SU-DHL-6 (cell line): ENCODE results near the gene PRDM16.

ENCODE experiments used
- EZH2phosphoT487 ChIP-seq: fragments of 200-600 bp; sonication (generic), shearing (Covaris generic); conservative IDR thresholded peaks from 2 replicates; pipeline ENCODE4 v1.6.1; 2018; ENCODE audit warnings: mild to moderate bottlenecking, antibody characterized with exemption, low read length, moderate library complexity, mixed read lengths
- TF ChIP-seq, protein P1 (sequence below): fragments of 200-600 bp; sonication (generic); IDR thresholded peaks from one replicate; pipeline ENCODE4 v1.5.1; 2017; ENCODE audit warnings: antibody characterized with exemption, mild to moderate bottlenecking, low read length, moderate library complexity; ENCODE audit not compliant: insufficient read depth, poor library complexity, severe bottlenecking

DNA sequence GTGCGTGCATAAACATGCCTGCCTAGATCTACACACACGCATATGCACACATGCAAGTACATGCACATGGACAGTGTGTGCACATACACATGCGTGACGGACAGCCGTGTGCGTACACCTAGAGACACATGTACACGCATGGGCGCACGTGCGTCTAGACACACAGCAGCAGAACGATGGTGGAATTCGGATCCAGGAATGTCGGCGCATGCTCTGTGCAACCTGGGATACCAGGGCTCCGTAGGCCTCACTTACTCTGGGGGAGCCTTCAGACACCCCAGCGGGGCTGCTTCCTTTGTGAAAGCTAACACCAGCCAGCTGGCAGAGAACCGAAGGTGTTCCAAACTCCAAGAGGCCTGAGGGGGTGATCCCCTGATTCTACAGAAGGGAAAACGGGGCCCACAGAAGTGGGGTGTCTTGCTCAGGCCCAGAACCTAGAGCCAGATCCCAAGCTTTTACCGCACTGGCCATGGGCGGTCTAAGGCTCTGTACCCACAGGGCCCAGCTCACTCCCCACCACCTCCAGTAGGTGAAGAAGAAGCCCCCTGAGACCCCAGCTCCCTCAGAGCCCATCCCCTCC lies 358.0 kb downstream of the PRDM16 start:
- TF ChIP-seq, protein P1, sequence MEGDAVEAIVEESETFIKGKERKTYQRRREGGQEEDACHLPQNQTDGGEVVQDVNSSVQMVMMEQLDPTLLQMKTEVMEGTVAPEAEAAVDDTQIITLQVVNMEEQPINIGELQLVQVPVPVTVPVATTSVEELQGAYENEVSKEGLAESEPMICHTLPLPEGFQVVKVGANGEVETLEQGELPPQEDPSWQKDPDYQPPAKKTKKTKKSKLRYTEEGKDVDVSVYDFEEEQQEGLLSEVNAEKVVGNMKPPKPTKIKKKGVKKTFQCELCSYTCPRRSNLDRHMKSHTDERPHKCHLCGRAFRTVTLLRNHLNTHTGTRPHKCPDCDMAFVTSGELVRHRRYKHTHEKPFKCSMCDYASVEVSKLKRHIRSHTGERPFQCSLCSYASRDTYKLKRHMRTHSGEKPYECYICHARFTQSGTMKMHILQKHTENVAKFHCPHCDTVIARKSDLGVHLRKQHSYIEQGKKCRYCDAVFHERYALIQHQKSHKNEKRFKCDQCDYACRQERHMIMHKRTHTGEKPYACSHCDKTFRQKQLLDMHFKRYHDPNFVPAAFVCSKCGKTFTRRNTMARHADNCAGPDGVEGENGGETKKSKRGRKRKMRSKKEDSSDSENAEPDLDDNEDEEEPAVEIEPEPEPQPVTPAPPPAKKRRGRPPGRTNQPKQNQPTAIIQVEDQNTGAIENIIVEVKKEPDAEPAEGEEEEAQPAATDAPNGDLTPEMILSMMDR: no peak
- no peak for TF ChIP-seq EZH2phosphoT487
